GM23248 (cell line): Measurements from ENCODE around the gene SLC25A29. TPM values are rescaled to one million over a fixed set of nuclear protein-coding genes. Genes with fewer than 3 reads are reported as not detected.

ENCODE experiments used
- DNase-seq: peaks from one replicate; pipeline ENCODE4 v3.0.0-alpha.2; 2015
- H2AFZ ChIP-seq: fragments of 200-600 bp; sonication (generic); 2 replicates; pipeline ENCODE4 v1.6.1; 2016; ENCODE audit warnings: antibody characterized with exemption
- H3F3A ChIP-seq: fragments of 200-600 bp; sonication (generic); 2 replicates; pipeline ENCODE4 v1.6.1; 2016; ENCODE audit warnings: mild to moderate bottlenecking, antibody characterized with exemption, mixed run types; ENCODE audit not compliant: insufficient read depth
- H3K27ac ChIP-seq: fragments of 200-600 bp; sonication (generic); 2 replicates; pipeline ENCODE4 v1.5.1; 2016; ENCODE audit warnings: mild to moderate bottlenecking
- H3K27me3 ChIP-seq: fragments of 200-600 bp; sonication (generic); replicated peaks from 2 replicates; pipeline ENCODE4 v1.6.1; 2016; ENCODE audit warnings: mild to moderate bottlenecking; ENCODE audit not compliant: insufficient read depth
- H3K36me3 ChIP-seq: fragments of 200-600 bp; sonication (generic); 2 replicates; pipeline ENCODE4 v1.6.1; 2016; ENCODE audit warnings: low read depth, mild to moderate bottlenecking
- H3K4me1 ChIP-seq: fragments of 200-600 bp; sonication (generic); 2 replicates; pipeline ENCODE4 v1.6.1; 2016; ENCODE audit warnings: mild to moderate bottlenecking; ENCODE audit not compliant: insufficient read depth
- H3K4me2 ChIP-seq: fragments of 200-600 bp; sonication (generic); one replicate; pipeline ENCODE4 v1.6.1; 2016; ENCODE audit warnings: mild to moderate bottlenecking; ENCODE audit not compliant: unreplicated experiment
- H3K4me3 ChIP-seq: fragments of 200-600 bp; sonication (generic); 2 replicates; pipeline ENCODE4 v1.5.1; 2016; ENCODE audit warnings: mild to moderate bottlenecking
- H3K79me2 ChIP-seq: fragments of 200-600 bp; sonication (generic); 2 replicates; pipeline ENCODE4 v1.6.1; 2016; ENCODE audit warnings: mild to moderate bottlenecking; ENCODE audit not compliant: insufficient read depth
- H3K9ac ChIP-seq: fragments of 200-600 bp; sonication (generic); 2 replicates; pipeline ENCODE4 v1.6.1; 2016; ENCODE audit warnings: mild to moderate bottlenecking
- H3K9me2 ChIP-seq: fragments of 200-600 bp; sonication (generic); 2 replicates; pipeline ENCODE4 v1.6.1; 2016; ENCODE audit warnings: mixed run types, mild to moderate bottlenecking, moderate library complexity; ENCODE audit not compliant: insufficient read depth
- H3K9me3 ChIP-seq: fragments of 200-600 bp; sonication (generic); one replicate; pipeline ENCODE4 v1.6.1; 2017; ENCODE audit warnings: low read depth
- H4K20me1 ChIP-seq: fragments of 200-600 bp; sonication (generic); 2 replicates; pipeline ENCODE4 v1.6.0; 2016; ENCODE audit not compliant: insufficient read depth
- EZH2 ChIP-seq: fragments of 200-600 bp; sonication (generic); IDR thresholded peaks from 2 replicates; pipeline ENCODE4 v1.6.1; 2018; ENCODE audit warnings: antibody characterized with exemption, mild to moderate bottlenecking; ENCODE audit not compliant: insufficient read depth, poor library complexity, severe bottlenecking
- EZH2phosphoT487 ChIP-seq: fragments of 200-600 bp; sonication (generic); IDR thresholded peaks from 2 replicates; pipeline ENCODE4 v1.6.1; 2018; ENCODE audit warnings: antibody characterized with exemption, moderate library complexity, mild to moderate bottlenecking, low read depth; ENCODE audit not compliant: insufficient read depth
- WGBS, 2 experiments: methylation state at CpG; one replicate each; pipeline ENCODE4 v1.1.6; 2015 to 2017; ENCODE audit warnings: low lambda C conversion rate in 2 of 2, low coverage in 1 of 2; ENCODE audit errors: missing lambda C conversion rate in 2 of 2; 5-methylcytosine and 5-hydroxymethylcytosine counted together
- in situ Hi-C: fragments of 300-500 bp; cut with MboI; formaldehyde crosslinking; loops from 2 replicates; pipeline ENCODE4 v1.15.0; 2020
- polyA plus RNA-seq: library from polyadenylated mRNA; unstranded; fragments of >200 nt; fragmentation: Nextera tagmentation; extraction: Ambion mirVana; gene quantifications from 2 replicates; pipeline ENCODE4 v1.2.1, GENCODE V29; 2016
- total RNA-seq: library from RNA; depleted of rRNA; stranded (reverse); fragments of >200 nt; shearing (Covaris generic); gene quantifications from 2 replicates; pipeline ENCODE4 v1.2.3, GENCODE V29; 2014

Gene SLC25A29
- total and polyA plus RNA-seq, 2 experiments from 2014 or later, result 5.5 to 11.8 TPM

GRCh38 chr14:100281286-100282082, 24.8 kb downstream of the SLC25A29 start:
- DNase-seq, result no peak

GRCh38 chr14:100279563-100279962, 26.7 kb downstream of the SLC25A29 start:
- no peak overlapping the region for H3K27ac ChIP-seq
- 95 to 96% methylated on average over 8 of the region's 8 CpGs for WGBS, 2 experiments
- no peak overlapping the region for H2AFZ ChIP-seq
- no peak for DNase-seq
- no peak overlapping the region for H3K4me3 ChIP-seq
- no peaks in the 10 kb centered on the region for H3K9me3 ChIP-seq
- H3K4me2 ChIP-seq, result no peak overlapping the region
- H3K79me2 ChIP-seq, result peaks cover 99% of the 10 kb centered on the region
- in situ Hi-C loops, result no loop called here
- H3K9me2 ChIP-seq, result no peaks in the 10 kb centered on the region
- peaks cover 11% of the 10 kb centered on the region for H3K36me3 ChIP-seq
- peaks cover 24% of the 10 kb centered on the region; the same call in 1 of the 2 replicates for H3F3A ChIP-seq
- TF ChIP-seq EZH2 (no peak), EZH2phosphoT487 (no peak)
- no peaks in the 10 kb centered on the region for H3K27me3 ChIP-seq
- peaks cover 15% of the 10 kb centered on the region for H3K4me1 ChIP-seq
- no peaks in the 10 kb centered on the region; the same call in 1 of the 2 replicates for H4K20me1 ChIP-seq
- H3K9ac ChIP-seq, result no peak overlapping the region

More at GRCh38 chr14:100281286-100282082, 24.8 kb downstream of the SLC25A29 start:
- Histone ChIP-seq H3K4me1 (peaks cover 15% of the 10 kb centered on the region), H3K27ac (no peak overlapping the region), H3K9ac (no peak overlapping the region), H3K36me3 (peaks cover 9% of the 10 kb centered on the region; the same call in 1 of the 2 replicates), H3K4me3 (no peak overlapping the region), H3K9me2 (no peaks in the 10 kb centered on the region), H4K20me1 (no peaks in the 10 kb centered on the region; the same call in 1 of the 2 replicates), H3F3A (peaks cover 28% of the 10 kb centered on the region; the same call in 1 of the 2 replicates), H2AFZ (no peak overlapping the region), H3K27me3 (no peaks in the 10 kb centered on the region), H3K79me2 (peaks cover 85% of the 10 kb centered on the region), H3K9me3 (no peaks in the 10 kb centered on the region), H3K4me2 (no peak overlapping the region)
- in situ Hi-C loops, result no loop called here
- WGBS, 2 experiments, result 86 to 88% methylated on average over 11 of the region's 11 CpGs
- TF ChIP-seq EZH2phosphoT487 (no peak), EZH2 (no peak)

GRCh38 chr14:100279133-100279532, 27.1 kb downstream of the SLC25A29 start:
- Histone ChIP-seq H3K9me3 (no peaks in the 10 kb centered on the region), H3K4me3 (no peak overlapping the region), H3K79me2 (peaks cover 99% of the 10 kb centered on the region), H3K27me3 (no peaks in the 10 kb centered on the region), H3K4me2 (peak overlapping the region; percentile 43), H3K9me2 (no peaks in the 10 kb centered on the region), H3K4me1 (peaks cover 15% of the 10 kb centered on the region), H3F3A (peaks cover 21% of the 10 kb centered on the region; the same call in 1 of the 2 replicates), H3K27ac (peak overlapping the region; percentile 10; the same call in 1 of the 2 replicates), H3K36me3 (peaks cover 15% of the 10 kb centered on the region), H4K20me1 (no peaks in the 10 kb centered on the region; the same call in 1 of the 2 replicates), H2AFZ (no peak overlapping the region), H3K9ac (peak overlapping the region; percentile 13; the same call in 1 of the 2 replicates)
- in situ Hi-C loops, result no loop called here
- 82 to 83% methylated on average over 2 of the region's 2 CpGs for WGBS, 2 experiments
- DNase-seq, result no peak
- TF ChIP-seq EZH2phosphoT487, result no peak
- no peak for TF ChIP-seq EZH2

- Histone ChIP-seq H2AFZ (no peak overlapping the region), H3K27ac (peak overlapping the region; percentile 10; the same call in 1 of the 2 replicates), H4K20me1 (no peaks in the 10 kb centered on the region; the same call in 1 of the 2 replicates), H3K4me1 (peaks cover 15% of the 10 kb centered on the region), H3K36me3 (peaks cover 17% of the 10 kb centered on the region), H3K27me3 (no peaks in the 10 kb centered on the region), H3F3A (peaks cover 21% of the 10 kb centered on the region; the same call in 1 of the 2 replicates), H3K9me3 (no peaks in the 10 kb centered on the region), H3K79me2 (peaks cover 99% of the 10 kb centered on the region), H3K4me2 (peak overlapping the region; percentile 43), H3K4me3 (no peak overlapping the region), H3K9ac (peak overlapping the region; percentile 13; the same call in 1 of the 2 replicates), H3K9me2 (no peaks in the 10 kb centered on the region)
- TF ChIP-seq EZH2, result no peak
- no peak for TF ChIP-seq EZH2phosphoT487
- in situ Hi-C loops, result no loop called here
- DNase-seq, result peak; percentile 69
- WGBS, 2 experiments, result 85 to 86% methylated on average over 8 of the region's 8 CpGs
Measured at GRCh38 chr14:100278702-100279101, 27.5 kb downstream of the SLC25A29 start.
